Heart left ventricle (tissue), 13 donors: Measurements from ENCODE around the gene DAAM2.

Experiments
- CTCF ChIP-seq, 12 donors: fragments of 200-600 bp; sonication (generic) in 4 of 12; IDR thresholded peaks; one replicate each; pipeline versions ENCODE4 v1.5.0 to v1.8.0; 2018 to 2022; ENCODE audit warnings: antibody characterized with exemption in 12 of 12, mild to moderate bottlenecking in 5 of 12
- POLR2A ChIP-seq, 2 donors: fragments of 450-650 bp; IDR thresholded peaks; one replicate each; pipeline ENCODE4 v1.6.1; 2017; ENCODE audit warnings: antibody characterized with exemption in 2 of 2, mild to moderate bottlenecking in 2 of 2, moderate library complexity in 2 of 2
- donor health status: ischemic (EF 13 %, LVEDD 7.1; RV severe dilation, severe dysfunction).
- donor health status: DM: no; HTN: yes; CAD: no.
- donor health status: DM: no; HTN: no; CAD: no.
- donor health status: ischemic (EF 25% LVEDD 6.9; RV normal size, moderate dysfunction).
- donor health status: ischemic (EF 25% LVEDD 5.7; RV mildly dilated, moderate dysfunction).
- donor health status: ischemic (EF 35%, LVEDD 5.7; RV mildly dilated, moderate dysfunction).
- donor health status: nonischemic (EF 11% LVEDD 7.7; RV severe dilation, severe dysfunction).
- donor health status: DM: yes; HTN: yes; CAD: no.
- donor health status: PGD.
- donor health status: ischemic (EF 29% LVEDD 5.4; RV normal size, mild dysfunction).
- donor health status: nonischemic (EF 23%, LVEDD 6.1; RV moderate dilation, normal function).

GRCh38 chr6:39847221-39847620 is 55.0 kb downstream of the DAAM2 start:
- no peak for TF ChIP-seq CTCF (IDR thresholded peaks at IDR 0.05)
- TF ChIP-seq POLR2A (IDR thresholded peaks at IDR 0.05): no peak
